OCI-LY7 (cell line): ENCODE results near the gene RREB1. TPM values are rescaled to one million over a fixed set of nuclear protein-coding genes. Genes with fewer than 3 reads are reported as not detected.

Source experiments
- BruUV-seq: library from RNA; stranded (reverse); fragments of 400-500 nt; replicated peaks from 2 replicates; lab custom pipeline; 2021; lab: Mats Ljungman, UMichigan
- CTCF ChIA-PET: fragments of 300-600 bp; sonication (Branson Sonifier 250); formaldehyde crosslinking; loops from one replicate; lab custom pipeline; 2022; ENCODE audit warnings: antibody characterized with exemption; ENCODE audit not compliant: unreplicated experiment; lab: Charles Lee
- POLR2A ChIA-PET: fragments of 300-600 bp; sonication (Branson Sonifier 250); formaldehyde crosslinking; loops from one replicate; lab custom pipeline; 2022; ENCODE audit warnings: antibody characterized with exemption; lab: Charles Lee
- DNase-seq: peaks from one replicate; pipeline ENCODE4 v3.0.0-alpha.2; 2015; ENCODE audit warnings: low spot score
- H2AFZ ChIP-seq: fragments of 200-600 bp; sonication (generic), shearing (Covaris generic); 2 replicates; pipeline ENCODE4 v1.6.1; 2014; ENCODE audit warnings: mild to moderate bottlenecking, antibody characterized with exemption, low read length, moderate library complexity
- H3K27ac ChIP-seq: fragments of 200-600 bp; sonication (generic); 2 replicates; pipeline ENCODE4 v1.5.1; 2014; ENCODE audit warnings: mixed run types, low read depth, mild to moderate bottlenecking, moderate library complexity, low read length, inconsistent platforms; ENCODE audit not compliant: poor library complexity, severe bottlenecking
- H3K36me3 ChIP-seq: fragments of 200-600 bp; sonication (generic); 2 replicates; pipeline ENCODE4 v1.6.1; 2014; ENCODE audit warnings: mild to moderate bottlenecking, antibody characterized with exemption, low read length, moderate library complexity, mixed read lengths; ENCODE audit not compliant: insufficient read depth
- H3K4me1 ChIP-seq: fragments of 200-600 bp; sonication (generic); 2 replicates; pipeline ENCODE4 v1.5.1; 2014; ENCODE audit warnings: mild to moderate bottlenecking, low read length; ENCODE audit not compliant: insufficient read depth, poor library complexity, severe bottlenecking
- H3K4me2 ChIP-seq: fragments of 200-600 bp; sonication (generic); 2 replicates; pipeline ENCODE4 v1.6.1; 2014; ENCODE audit warnings: mild to moderate bottlenecking, low read length
- H3K4me3 ChIP-seq: fragments of 200-600 bp; sonication (generic); 2 replicates; pipeline ENCODE4 v1.5.1; 2014; ENCODE audit warnings: mild to moderate bottlenecking, low read depth, low read length; ENCODE audit not compliant: poor library complexity, severe bottlenecking
- H3K79me2 ChIP-seq: fragments of 200-600 bp; sonication (generic); 2 replicates; pipeline ENCODE4 v1.6.1; 2016; ENCODE audit warnings: low read depth, mild to moderate bottlenecking, low read length, moderate library complexity, mixed read lengths; ENCODE audit not compliant: insufficient read depth
- H3K9me2 ChIP-seq: fragments of 200-600 bp; sonication (generic); 2 replicates; pipeline ENCODE4 v1.6.1; 2016; ENCODE audit warnings: mild to moderate bottlenecking, low read length, mixed read lengths; ENCODE audit not compliant: insufficient read depth
- H3K9me3 ChIP-seq: fragments of 200-600 bp; sonication (generic); 2 replicates; pipeline ENCODE4 v1.6.1; 2014; ENCODE audit warnings: mild to moderate bottlenecking, mixed run types, low read length, mixed read lengths
- H4K20me1 ChIP-seq: fragments of 200-600 bp; sonication (generic); 2 replicates; pipeline ENCODE4 v1.6.1; 2014; ENCODE audit warnings: mild to moderate bottlenecking, antibody characterized with exemption, low read length, moderate library complexity, mixed read lengths; ENCODE audit not compliant: insufficient read depth
- EZH2phosphoT487 ChIP-seq: fragments of 200-600 bp; sonication (generic); IDR thresholded peaks from 2 replicates; pipeline ENCODE4 v1.6.1; 2018; ENCODE audit warnings: low read depth, borderline replicate concordance, mild to moderate bottlenecking, mixed run types, antibody characterized with exemption, low read length, moderate library complexity, mixed read lengths
- intact Hi-C: fragments of 100-400 bp; cut with micrococcal nuclease; formaldehyde crosslinking; loops from one replicate; pipeline ENCODE4 v1.10.0; 2022; ENCODE audit not compliant: unreplicated experiment
- total RNA-seq, 2 experiments: library from RNA; depleted of rRNA in 1 of 2; stranded (reverse); fragments of >200 nt in 1 of 2; shearing (Covaris generic) in 1 of 2; gene quantifications; 2 replicates each; pipeline ENCODE4 v1.2.3, GENCODE V29; 2014 to 2022
- TF ChIP-seq, protein P1 (sequence below): fragments of 200-600 bp; sonication (generic); conservative IDR thresholded peaks from 2 replicates; pipeline ENCODE4 v1.5.1; 2014; ENCODE audit warnings: mild to moderate bottlenecking, antibody characterized with exemption, low read length, moderate library complexity, mixed read lengths

Gene RREB1
- total RNA-seq, 2 experiments from 2014 or later, result 4.4 to 7.1 TPM

DNA sequence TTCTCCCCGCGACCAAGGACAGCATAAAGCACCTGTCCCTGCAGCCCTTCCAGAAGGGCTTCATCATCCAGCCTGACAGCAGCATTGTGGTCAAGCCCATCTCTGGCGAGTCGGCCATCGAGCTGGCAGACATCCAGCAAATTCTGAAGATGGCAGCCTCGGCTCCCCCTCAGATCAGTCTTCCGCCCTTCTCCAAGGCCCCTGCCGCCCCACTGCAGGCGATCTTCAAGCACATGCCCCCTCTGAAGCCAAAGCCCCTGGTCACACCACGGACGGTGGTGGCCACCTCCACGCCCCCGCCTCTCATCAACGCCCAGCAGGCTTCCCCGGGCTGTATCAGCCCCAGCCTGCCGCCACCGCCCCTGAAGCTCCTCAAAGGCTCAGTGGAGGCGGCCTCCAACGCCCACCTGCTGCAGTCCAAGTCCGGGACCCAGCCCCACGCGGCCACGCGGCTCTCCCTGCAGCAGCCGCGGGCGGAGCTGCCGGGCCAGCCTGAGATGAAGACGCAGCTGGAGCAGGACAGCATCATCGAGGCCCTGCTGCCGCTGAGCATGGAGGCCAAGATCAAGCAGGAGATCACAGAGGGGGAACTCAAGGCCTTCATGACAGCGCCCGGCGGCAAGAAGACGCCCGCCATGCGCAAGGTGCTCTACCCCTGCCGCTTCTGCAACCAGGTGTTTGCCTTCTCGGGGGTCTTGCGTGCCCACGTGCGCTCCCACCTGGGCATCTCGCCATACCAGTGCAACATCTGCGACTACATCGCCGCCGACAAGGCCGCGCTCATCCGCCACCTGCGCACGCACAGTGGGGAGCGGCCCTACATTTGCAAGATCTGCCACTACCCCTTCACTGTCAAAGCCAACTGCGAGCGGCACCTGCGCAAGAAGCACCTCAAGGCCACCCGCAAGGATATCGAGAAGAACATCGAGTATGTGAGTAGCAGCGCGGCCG lies 121.9 kb downstream of the RREB1 start:
- Histone ChIP-seq H3K27ac (no peak overlapping the region), H3K4me3 (no peak overlapping the region), H3K36me3 (no peaks in the 10 kb centered on the region), H3K9me3 (no peaks in the 10 kb centered on the region), H3K79me2 (no peaks in the 10 kb centered on the region), H3K9me2 (no peaks in the 10 kb centered on the region), H2AFZ (no peak overlapping the region), H3K4me1 (no peaks in the 10 kb centered on the region), H3K4me2 (no peak overlapping the region), H4K20me1 (no peaks in the 10 kb centered on the region)
- BruUV-seq, result no TSS peak
- ChIA-PET CTCF (no interaction called here), POLR2A (no interaction called here)
- no peak for TF ChIP-seq EZH2phosphoT487
- TF ChIP-seq, protein P1, sequence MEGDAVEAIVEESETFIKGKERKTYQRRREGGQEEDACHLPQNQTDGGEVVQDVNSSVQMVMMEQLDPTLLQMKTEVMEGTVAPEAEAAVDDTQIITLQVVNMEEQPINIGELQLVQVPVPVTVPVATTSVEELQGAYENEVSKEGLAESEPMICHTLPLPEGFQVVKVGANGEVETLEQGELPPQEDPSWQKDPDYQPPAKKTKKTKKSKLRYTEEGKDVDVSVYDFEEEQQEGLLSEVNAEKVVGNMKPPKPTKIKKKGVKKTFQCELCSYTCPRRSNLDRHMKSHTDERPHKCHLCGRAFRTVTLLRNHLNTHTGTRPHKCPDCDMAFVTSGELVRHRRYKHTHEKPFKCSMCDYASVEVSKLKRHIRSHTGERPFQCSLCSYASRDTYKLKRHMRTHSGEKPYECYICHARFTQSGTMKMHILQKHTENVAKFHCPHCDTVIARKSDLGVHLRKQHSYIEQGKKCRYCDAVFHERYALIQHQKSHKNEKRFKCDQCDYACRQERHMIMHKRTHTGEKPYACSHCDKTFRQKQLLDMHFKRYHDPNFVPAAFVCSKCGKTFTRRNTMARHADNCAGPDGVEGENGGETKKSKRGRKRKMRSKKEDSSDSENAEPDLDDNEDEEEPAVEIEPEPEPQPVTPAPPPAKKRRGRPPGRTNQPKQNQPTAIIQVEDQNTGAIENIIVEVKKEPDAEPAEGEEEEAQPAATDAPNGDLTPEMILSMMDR, result no peak
- DNase-seq, result no peak
- intact Hi-C loops, result no loop called here

DNA sequence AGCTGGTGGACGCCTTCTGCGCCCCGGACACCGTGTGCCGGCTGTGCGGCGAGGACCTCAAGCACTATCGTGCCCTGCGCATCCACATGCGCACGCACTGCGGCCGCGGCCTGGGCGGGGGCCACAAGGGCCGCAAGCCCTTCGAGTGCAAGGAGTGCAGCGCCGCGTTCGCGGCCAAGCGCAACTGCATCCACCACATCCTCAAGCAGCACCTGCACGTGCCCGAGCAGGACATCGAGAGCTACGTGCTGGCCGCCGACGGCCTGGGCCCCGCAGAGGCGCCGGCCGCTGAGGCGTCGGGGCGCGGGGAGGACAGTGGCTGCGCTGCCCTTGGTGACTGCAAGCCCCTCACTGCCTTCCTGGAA lies 122.5 kb downstream of the RREB1 start:
- Histone ChIP-seq H3K9me2 (no peaks in the 10 kb centered on the region), H2AFZ (no peak overlapping the region), H3K79me2 (no peaks in the 10 kb centered on the region), H3K4me1 (no peaks in the 10 kb centered on the region), H3K27ac (no peak overlapping the region), H4K20me1 (no peaks in the 10 kb centered on the region), H3K4me3 (no peak overlapping the region), H3K4me2 (no peak overlapping the region), H3K9me3 (no peaks in the 10 kb centered on the region), H3K36me3 (no peaks in the 10 kb centered on the region)
- TF ChIP-seq EZH2phosphoT487, result no peak
- TF ChIP-seq, protein P1, result no peak
- DNase-seq, result no peak
- intact Hi-C loops, result no loop called here
- POLR2A ChIA-PET, result no interaction called here
- BruUV-seq, result no TSS peak
- CTCF ChIA-PET, result no interaction called here
